Adipose tissue (tissue), 3 donors: ENCODE measurements around the gene LGALS1. TPM values are rescaled to one million over a fixed set of nuclear protein-coding genes. Genes with fewer than 3 reads are reported as not detected.
"Not testable (repeated sequence)": the region's sequence is repeated elsewhere in the genome, so short reads cannot be mapped to it uniquely, and the experiment has no call there.

Experiments
- H3K27ac ChIP-seq: one replicate; pipeline ENCODE4 v1.5.1; 2013; ENCODE audit warnings: low read depth, low read length
- WGBS, 3 donors: extraction: QIAGEN DNeasy Blood & Tissue Kit; methylation state at CpG; one replicate each; pipeline ENCODE4 v1.1.7; 2013; 5-methylcytosine and 5-hydroxymethylcytosine counted together
- polyA plus RNA-seq, 3 donors: library from polyadenylated mRNA; stranded (reverse); fragments of 200-250 nt; gene quantifications; one replicate each; pipeline ENCODE4 v1.2.3, GENCODE V29; 2013
- donor health status: healthy with polysubstance abuse.
- donor health status: Bipolar disorder and iron deficiency.
- donor health status: healthy.

The LGALS1 gene
- polyA plus RNA-seq, 3 donors = 418 to 4,149 (median 2,198) TPM

GRCh38 chr22:37704645-37705044 lies 29.2 kb downstream of the LGALS1 start:
- 43 to 89% (median 52%) methylated on average over 3 of the region's 3 CpGs for WGBS, 3 donors
- H3K27ac ChIP-seq = no peak overlapping the region

GRCh38 chr22:37705205-37705604 lies 29.8 kb downstream of the LGALS1 start:
- WGBS, 3 donors = 94 to 96% (median 95%) methylated on average over 3 of the region's 3 CpGs
- H3K27ac ChIP-seq = no peak overlapping the region

GRCh38 chr22:37708580-37709444 lies 33.4 kb downstream of the LGALS1 start:
- H3K27ac ChIP-seq = no peak overlapping the region
- WGBS, 3 donors = 70 to 88% (median 72%) methylated on average over 25 of the region's 25 CpGs

- 90 to 97% (median 95%) methylated on average over 11 to 15 of the region's 15 CpGs for WGBS, 3 donors
These were observed 34.0 kb downstream of the LGALS1 start for GRCh38 chr22:37709445-37709765.

GRCh38 chr22:37710675-37711074 lies 35.2 kb downstream of the LGALS1 start:
- no peak overlapping the region for H3K27ac ChIP-seq
- 82 to 90% (median 84%) methylated on average over 3 of the region's 3 CpGs for WGBS, 3 donors

More at GRCh38 chr22:37709445-37709765, 34.0 kb downstream of the LGALS1 start:
- no peak overlapping the region for H3K27ac ChIP-seq

GRCh38 chr22:37711490-37711889 lies 36.1 kb downstream of the LGALS1 start:
- 86 to 92% (median 91%) methylated on average over 10 of the region's 10 CpGs for WGBS, 3 donors
- H3K27ac ChIP-seq = no peak overlapping the region

GRCh38 chr22:37713761-37714160 lies 38.3 kb downstream of the LGALS1 start:
- H3K27ac ChIP-seq = no peak overlapping the region
- 94 to 96% (median 95%) methylated on average over 7 of the region's 7 CpGs for WGBS, 3 donors

- H3K27ac ChIP-seq = no peak overlapping the region
- 84 to 88% (median 87%) methylated on average over 2 of the region's 2 CpGs for WGBS, 3 donors
These were observed 39.2 kb downstream of the LGALS1 start for GRCh38 chr22:37714634-37715033.

- no peak overlapping the region for H3K27ac ChIP-seq
- 69 to 82% (median 76%) methylated on average over 7 of the region's 7 CpGs for WGBS, 3 donors
These were observed 40.3 kb downstream of the LGALS1 start for GRCh38 chr22:37715760-37716159.

- no peak overlapping the region for H3K27ac ChIP-seq
- WGBS, 3 donors = 80 to 92% (median 86%) methylated on average over 9 of the region's 9 CpGs
These were observed 41.3 kb downstream of the LGALS1 start for GRCh38 chr22:37716708-37717107.

GRCh38 chr22:37717235-37717634 lies 41.8 kb downstream of the LGALS1 start:
- not testable (repeated sequence) for H3K27ac ChIP-seq
- 94 to 95% (median 94%) methylated on average over 7 of the region's 7 CpGs for WGBS, 3 donors

GRCh38 chr22:37717746-37718305 lies 42.4 kb downstream of the LGALS1 start:
- H3K27ac ChIP-seq = not testable (repeated sequence)
- WGBS, 3 donors = 96 to 97% (median 96%) methylated on average over 21 to 38 of the region's 38 CpGs

GRCh38 chr22:37725551-37726240 lies 50.3 kb downstream of the LGALS1 start:
- WGBS, 3 donors = 91 to 97% (median 93%) methylated on average over 25 of the region's 25 CpGs
- H3K27ac ChIP-seq = no peak overlapping the region

GRCh38 chr22:37726241-37726887 lies 50.9 kb downstream of the LGALS1 start:
- no peak overlapping the region for H3K27ac ChIP-seq
- WGBS, 3 donors = 81 to 92% (median 83%) methylated on average over 20 of the region's 20 CpGs

GRCh38 chr22:37728620-37729019 lies 53.2 kb downstream of the LGALS1 start:
- H3K27ac ChIP-seq = no peak overlapping the region
- WGBS, 3 donors = 95 to 100% (median 100%) methylated on average over 1 of the region's 1 CpG
